K562 (cell line): ENCODE results near the gene OBSL1. TPM values are rescaled to one million over a fixed set of nuclear protein-coding genes. Genes with fewer than 3 reads are reported as not detected.

Experiments used
- ARID2 ChIP-seq: fragments of 450-650 bp; IDR thresholded peaks from 2 replicates; pipeline ENCODE4 v1.6.1; 2017; ENCODE audit warnings: antibody characterized with exemption, mild to moderate bottlenecking
- BRF1 ChIP-seq: IDR thresholded peaks from 3 replicates; pipeline ENCODE4 v1.6.1; 2011; ENCODE audit warnings: borderline replicate concordance, mild to moderate bottlenecking; ENCODE audit not compliant: insufficient read length; ENCODE audit errors: extremely low read depth
- CGGBP1 ChIP-seq: fragments of 250-450 bp; sonication (Bioruptor Pico); IDR thresholded peaks from 2 replicates; pipeline ENCODE4 v1.9.0; 2021; ENCODE audit warnings: mild to moderate bottlenecking
- CTBP1 ChIP-seq: fragments of 450-650 bp; IDR thresholded peaks from 2 replicates; pipeline ENCODE4 v1.6.1; 2016; ENCODE audit warnings: borderline replicate concordance
- HCFC1 ChIP-seq: IDR thresholded peaks from 2 replicates; pipeline ENCODE4 v1.6.1; 2012; ENCODE audit warnings: low read depth, low read length, improper control_type of control experiment
- KDM4B ChIP-seq, 2 experiments: fragments of 450-650 bp in 1 of 2; sonication (generic) in 1 of 2; IDR thresholded peaks; 2 replicates each; pipeline ENCODE4 v1.6.1; 2016 to 2017; ENCODE audit warnings: borderline replicate concordance in 2 of 2, antibody characterized with exemption in 1 of 2, low read depth in 1 of 2, mild to moderate bottlenecking in 1 of 2
- MAZ ChIP-seq, 2 experiments: fragments of 450-650 bp in 1 of 2; sonication (generic) in 1 of 2; formaldehyde crosslinking; IDR thresholded peaks in 1 of 2; conservative IDR thresholded peaks in 1 of 2; 2 replicates each; pipeline versions ENCODE4 v1.4.0 to v1.5.0; 2020; ENCODE audit warnings: mild to moderate bottlenecking in 1 of 2, missing genetic modification reagents in 1 of 2
- MCM2 ChIP-seq: fragments of 450-650 bp; IDR thresholded peaks from 2 replicates; pipeline ENCODE4 v1.6.1; 2017; ENCODE audit warnings: low read depth, mild to moderate bottlenecking
- RAD21 ChIP-seq, 2 experiments: fragments of 250-450 bp in 1 of 2; fragments of 450-650 bp in 1 of 2; sonication (Bioruptor Pico) in 1 of 2; formaldehyde crosslinking in 1 of 2; IDR thresholded peaks in 1 of 2; conservative IDR thresholded peaks in 1 of 2; 2 replicates each; pipeline versions ENCODE4 v1.4.0 to v1.8.0; 2020 to 2022; ENCODE audit warnings: mild to moderate bottlenecking in 2 of 2, moderate library complexity in 1 of 2
- TAF1 ChIP-seq: IDR thresholded peaks from 2 replicates; pipeline ENCODE4 v1.6.1; 2011; ENCODE audit warnings: mild to moderate bottlenecking, low read length, moderate library complexity; ENCODE audit not compliant: insufficient read depth, control insufficient read depth, severe bottlenecking; ENCODE audit errors: extremely low read depth
- U2AF1 ChIP-seq: fragments of 200-400 bp; formaldehyde crosslinking; optimal IDR thresholded peaks from 2 replicates; pipeline ENCODE3; 2017; ENCODE audit warnings: mild to moderate bottlenecking, low read depth, low read length, moderate library complexity
- VEZF1 ChIP-seq: fragments of 200-800 bp; sonication (Bioruptor generic); IDR thresholded peaks from 2 replicates; pipeline ENCODE4 v1.6.1; 2017; ENCODE audit warnings: missing genetic modification characterization, missing compliant biosample characterization
- YY1 ChIP-seq, 3 experiments: IDR thresholded peaks; 2 replicates each; pipeline ENCODE4 v1.6.1; 2011; ENCODE audit warnings: low read length in 2 of 3, mild to moderate bottlenecking in 2 of 3, moderate library complexity in 2 of 3, borderline replicate concordance in 1 of 3, control low read depth in 1 of 3, low read depth in 1 of 3; ENCODE audit not compliant: insufficient read depth in 3 of 3, insufficient replicate concordance in 2 of 3, control insufficient read depth in 1 of 3, insufficient read length in 1 of 3; ENCODE audit errors: extremely low read depth in 1 of 3
- ZNF12 ChIP-seq: sonication (generic); formaldehyde crosslinking; IDR thresholded peaks from 2 replicates; pipeline ENCODE4 v1.4.0; 2020; ENCODE audit warnings: mild to moderate bottlenecking, missing genetic modification reagents
- ZNF282 ChIP-seq: sonication (generic); formaldehyde crosslinking; IDR thresholded peaks from 2 replicates; pipeline ENCODE4 v1.8.1; 2023; ENCODE audit warnings: missing genetic modification reagents
- ZNF3 ChIP-seq: fragments of 250-450 bp; sonication (Bioruptor Pico); IDR thresholded peaks from 2 replicates; pipeline ENCODE4 v1.5.0; 2021; ENCODE audit warnings: mild to moderate bottlenecking, moderate library complexity
- ZNF507 ChIP-seq: conservative IDR thresholded peaks from 2 replicates; pipeline ENCODE4 v1.6.1; 2017; ENCODE audit warnings: missing genetic modification characterization, missing compliant biosample characterization
- ZNF655 ChIP-seq: fragments of 250-450 bp; sonication (Bioruptor Pico); IDR thresholded peaks from 2 replicates; pipeline ENCODE4 v1.5.0; 2021
- polyA plus RNA-seq, 8 experiments: library from polyadenylated mRNA; depleted of rRNA in 4 of 8; stranded (reverse) in 5 of 8; unstranded in 3 of 8; fragments of >200 nt; fragmentation: Nextera tagmentation in 2 of 8; fragmentation: Illumina TruSeq in 1 of 8; extraction: Ambion mirVana in 2 of 8; extraction: Trizol in 1 of 8; gene quantifications; 2 replicates each; pipeline versions ENCODE4 v1.2.1 to v1.2.3, GENCODE V29; 2011 to 2014; ENCODE audit warnings: inconsistent platforms in 1 of 8, missing spikeins in 1 of 8
- total RNA-seq, 7 experiments: library from RNA; depleted of rRNA in 6 of 7; stranded (reverse); fragments of >200 nt in 6 of 7; fragmentation: Illumina TruSeq in 2 of 7; extraction: Trizol in 2 of 7; gene quantifications; 2 replicates each; pipeline versions ENCODE4 v1.2.1 to v1.2.3, GENCODE V29; 2011 to 2021; ENCODE audit warnings: low replicate concordance in 1 of 7

Gene OBSL1
- total and polyA plus RNA-seq, 9 of the 15 experiments (the other 6 are each of a cell fraction or from before 2014, with no cell fraction given) = 1.2 to 26.6 (median 8.6) TPM

- peak in 1 of 2 experiments; percentile 86; a peak in 3 of 4 replicates for TF ChIP-seq MAZ (CRISPR knock-in tag; conservative IDR thresholded peaks at IDR 0.05 in 1 of 2, IDR thresholded peaks at IDR 0.05 in 1 of 2)
- TF ChIP-seq CTBP1 = peak; percentile 33; the same call in 1 of the 2 replicates
- TF ChIP-seq MCM2 = no peak
- peak; percentile 98 to 99 for TF ChIP-seq RAD21 (CRISPR knock-in tag; conservative IDR thresholded peaks at IDR 0.05 in 1 of 2, IDR thresholded peaks at IDR 0.05 in 1 of 2)
- peak in 1 of 3 experiments; percentile 49 for TF ChIP-seq YY1 (IDR thresholded peaks at IDR 0.05; ENCODE audit: borderline replicate concordance in 1 of 3, control insufficient read depth in 1 of 3, extremely low read depth in 1 of 3, insufficient read depth in 3 of 3, insufficient read length in 1 of 3, insufficient replicate concordance in 2 of 3, low read depth in 1 of 3, low read length in 2 of 3)
- peak; percentile 14; the same call in 1 of the 2 replicates for TF ChIP-seq HCFC1
- TF ChIP-seq KDM4B (IDR thresholded peaks at IDR 0.05; ENCODE audit: borderline replicate concordance in 2 of 2, low read depth in 1 of 2) = no peak
- TF ChIP-seq ZNF12 (CRISPR knock-in tag) = no peak
- TF ChIP-seq VEZF1 (CRISPR knock-in tag) = peak; percentile 58; the same call in 1 of the 2 replicates
- no peak for TF ChIP-seq ZNF3 (CRISPR knock-in tag)
- no peak for TF ChIP-seq ZNF655 (CRISPR knock-in tag)
- no peak for TF ChIP-seq TAF1
- TF ChIP-seq ZNF507 (tag) = no peak
- TF ChIP-seq ZNF282 (CRISPR knock-in tag) = no peak
- TF ChIP-seq ARID2 = peak; percentile 95
- TF ChIP-seq BRF1 = no peak
- TF ChIP-seq U2AF1 = no peak
- TF ChIP-seq CGGBP1 = no peak
Measured at GRCh38 chr2:219530048-219530963, 41.0 kb downstream of the OBSL1 start (continued).
